Ectodermal cell (in vitro differentiated cells): ENCODE results near the gene LMF1.

Source experiments
- H3K27ac ChIP-seq: 2 replicates; pipeline ENCODE4 v1.7.0; 2013; ENCODE audit warnings: mild to moderate bottlenecking, low read depth, low read length; ENCODE audit not compliant: insufficient read depth, poor library complexity, severe bottlenecking
- H3K27me3 ChIP-seq: 2 replicates; pipeline ENCODE4 v1.7.0; 2013; ENCODE audit warnings: mild to moderate bottlenecking, low read length; ENCODE audit not compliant: insufficient read depth, control insufficient read depth, poor library complexity, severe bottlenecking
- H3K36me3 ChIP-seq: one replicate; pipeline ENCODE4 v1.7.0; 2013; ENCODE audit warnings: low read length; ENCODE audit not compliant: control insufficient read depth, insufficient read depth
- H3K4me1 ChIP-seq: one replicate; pipeline ENCODE4 v1.7.0; 2013; ENCODE audit warnings: low read length; ENCODE audit not compliant: control insufficient read depth, insufficient read depth
- H3K4me3 ChIP-seq: 2 replicates; pipeline ENCODE4 v1.7.0; 2013; ENCODE audit warnings: low read depth, low read length, control low read depth; ENCODE audit not compliant: insufficient read depth
- H3K9me3 ChIP-seq: 2 replicates; pipeline ENCODE4 v1.7.0; 2013; ENCODE audit warnings: mild to moderate bottlenecking, low read length, moderate library complexity; ENCODE audit not compliant: control insufficient read depth
- WGBS, 2 experiments: methylation state at CpG; one replicate each; pipeline ENCODE4 v1.1.7; 2013; ENCODE audit warnings: missing lambda C conversion rate in 2 of 2; 5-methylcytosine and 5-hydroxymethylcytosine counted together

The LMF1 gene

DNA sequence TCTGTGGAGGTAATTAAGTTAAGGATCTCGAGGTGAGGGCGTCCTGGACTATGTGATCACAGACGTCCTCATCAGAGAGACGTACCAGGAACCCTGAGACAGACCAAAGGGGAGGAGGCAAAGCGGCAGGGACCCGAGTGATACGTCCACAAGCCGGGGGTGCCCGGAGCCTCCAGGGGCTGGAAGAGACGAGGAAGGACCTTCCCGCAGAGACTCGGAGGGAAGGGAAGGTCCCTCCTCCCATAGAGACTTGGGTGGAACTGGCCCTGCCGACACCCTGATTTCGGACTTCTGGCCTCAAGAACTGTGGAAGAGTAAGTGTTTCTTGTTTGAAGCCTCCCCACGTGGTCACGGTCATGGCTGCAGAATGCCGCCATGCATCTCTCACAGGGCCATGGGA lies 30.8 kb downstream of the LMF1 start:
- WGBS, 2 experiments: 93% methylated on average over 17 of the region's 17 CpGs
- Histone ChIP-seq H3K27ac (no peak overlapping the region), H3K4me1 (no peaks in the 10 kb centered on the region)

DNA sequence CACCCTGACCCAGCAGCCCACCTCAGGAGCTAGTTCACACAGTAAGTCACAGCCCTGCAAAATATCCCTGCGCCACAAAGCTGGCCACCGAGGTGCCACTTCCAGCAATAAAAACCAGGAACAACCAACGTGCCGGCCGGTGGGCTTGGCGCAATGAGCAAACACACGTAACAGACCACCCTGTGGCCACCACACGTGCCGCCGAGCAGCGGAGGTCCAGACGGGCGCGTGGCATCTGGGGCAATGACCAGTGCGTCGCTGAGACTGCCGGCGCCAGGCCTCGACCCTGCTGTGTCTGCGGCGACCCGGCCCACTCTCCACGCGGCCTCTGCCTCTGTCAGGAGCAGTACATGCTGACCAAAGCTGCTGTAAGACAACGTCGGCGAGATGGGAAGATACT lies 31.5 kb downstream of the LMF1 start:
- Histone ChIP-seq H3K9me3 (peaks cover 2% of the 10 kb centered on the region), H3K27me3 (no peaks in the 10 kb centered on the region), H3K4me3 (no peak overlapping the region), H3K4me1 (no peaks in the 10 kb centered on the region), H3K27ac (no peak overlapping the region), H3K36me3 (no peaks in the 10 kb centered on the region)
- WGBS, 2 experiments: 93% methylated on average over 27 of the region's 27 CpGs

More for the DNA sequence above, 30.8 kb downstream of the LMF1 start:
- peaks cover 2% of the 10 kb centered on the region for H3K9me3 ChIP-seq
- no peaks in the 10 kb centered on the region for H3K27me3 ChIP-seq
- no peaks in the 10 kb centered on the region for H3K36me3 ChIP-seq
- no peak overlapping the region for H3K4me3 ChIP-seq

GRCh38 chr16:938752-939151 lies 32.0 kb downstream of the LMF1 start:
- Histone ChIP-seq H3K4me1 (no peaks in the 10 kb centered on the region), H3K27ac (no peak overlapping the region), H3K9me3 (peaks cover 2% of the 10 kb centered on the region), H3K4me3 (no peak overlapping the region), H3K36me3 (no peaks in the 10 kb centered on the region), H3K27me3 (no peaks in the 10 kb centered on the region)
- 86 to 87% methylated on average over 9 of the region's 9 CpGs for WGBS, 2 experiments

- Histone ChIP-seq H3K9me3 (peaks cover 2% of the 10 kb centered on the region), H3K27ac (no peak overlapping the region), H3K4me1 (no peaks in the 10 kb centered on the region), H3K36me3 (no peaks in the 10 kb centered on the region), H3K27me3 (no peaks in the 10 kb centered on the region), H3K4me3 (no peak overlapping the region)
- WGBS, 2 experiments: 88 to 89% methylated on average over 18 of the region's 18 CpGs
Measured at GRCh38 chr16:938136-938535, 32.6 kb downstream of the LMF1 start.

GRCh38 chr16:937723-938122 lies 33.1 kb downstream of the LMF1 start:
- Histone ChIP-seq H3K9me3 (peaks cover 1% of the 10 kb centered on the region), H3K4me3 (no peak overlapping the region), H3K36me3 (no peaks in the 10 kb centered on the region), H3K27ac (no peak overlapping the region), H3K27me3 (no peaks in the 10 kb centered on the region), H3K4me1 (no peaks in the 10 kb centered on the region)
- WGBS, 2 experiments: 85% methylated on average over 6 of the region's 6 CpGs

- 78 to 80% methylated on average over 8 of the region's 8 CpGs for WGBS, 2 experiments
- H3K4me1 ChIP-seq: no peaks in the 10 kb centered on the region
Measured at GRCh38 chr16:937311-937710, 33.5 kb downstream of the LMF1 start.

GRCh38 chr16:935684-936083 lies 35.1 kb downstream of the LMF1 start:
- Histone ChIP-seq H3K9me3 (no peaks in the 10 kb centered on the region), H3K27me3 (no peaks in the 10 kb centered on the region), H3K4me1 (no peaks in the 10 kb centered on the region), H3K4me3 (no peak overlapping the region), H3K27ac (no peak overlapping the region), H3K36me3 (no peaks in the 10 kb centered on the region)
- WGBS, 2 experiments: 80 to 82% methylated on average over 11 of the region's 11 CpGs

More at GRCh38 chr16:937311-937710, 33.5 kb downstream of the LMF1 start:
- Histone ChIP-seq H3K36me3 (no peaks in the 10 kb centered on the region), H3K27ac (no peak overlapping the region), H3K9me3 (no peaks in the 10 kb centered on the region), H3K27me3 (no peaks in the 10 kb centered on the region), H3K4me3 (no peak overlapping the region)

- Histone ChIP-seq H3K9me3 (no peaks in the 10 kb centered on the region), H3K27me3 (peaks cover 1% of the 10 kb centered on the region), H3K4me1 (no peaks in the 10 kb centered on the region), H3K4me3 (no peak overlapping the region), H3K36me3 (no peaks in the 10 kb centered on the region), H3K27ac (no peak overlapping the region)
- WGBS, 2 experiments: 91 to 94% methylated on average over 10 of the region's 10 CpGs
Measured at GRCh38 chr16:934178-934577, 36.6 kb downstream of the LMF1 start.

DNA sequence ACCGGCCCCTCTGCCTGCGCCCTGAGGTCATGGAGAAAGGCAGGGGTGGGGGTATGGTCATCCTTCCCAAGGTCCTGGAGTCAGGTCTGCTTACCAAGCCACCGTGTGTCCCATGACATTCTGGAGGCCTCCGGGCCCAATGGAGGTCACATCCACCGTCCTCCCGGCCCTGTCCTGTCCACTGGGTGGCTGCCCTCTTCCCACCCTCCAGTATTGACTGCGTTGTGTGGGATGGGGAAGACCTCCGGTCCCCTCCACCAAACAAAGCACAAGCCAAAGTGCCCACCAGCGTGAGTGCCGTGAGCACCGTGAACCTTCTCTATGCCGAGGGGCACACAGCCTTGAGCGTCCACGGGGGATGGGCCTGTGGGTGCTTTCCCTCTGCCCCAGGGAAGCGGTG lies 37.2 kb downstream of the LMF1 start:
- Histone ChIP-seq H3K4me3 (no peak overlapping the region), H3K27me3 (peaks cover 5% of the 10 kb centered on the region), H3K27ac (no peak overlapping the region), H3K4me1 (no peaks in the 10 kb centered on the region), H3K9me3 (no peaks in the 10 kb centered on the region), H3K36me3 (no peaks in the 10 kb centered on the region)
- 93 to 97% methylated on average over 15 of the region's 15 CpGs for WGBS, 2 experiments

GRCh38 chr16:932831-933330 lies 37.9 kb downstream of the LMF1 start:
- Histone ChIP-seq H3K27ac (no peak overlapping the region), H3K9me3 (no peaks in the 10 kb centered on the region), H3K4me1 (no peaks in the 10 kb centered on the region), H3K4me3 (no peak overlapping the region), H3K36me3 (no peaks in the 10 kb centered on the region), H3K27me3 (peaks cover 5% of the 10 kb centered on the region)
- 94% methylated on average over 21 of the region's 21 CpGs for WGBS, 2 experiments
